Progenitor cell of endocrine pancreas (in vitro differentiated cells): Measurements from ENCODE around the gene SGCG. TPM values are rescaled to one million over a fixed set of nuclear protein-coding genes. Genes with fewer than 3 reads are reported as not detected.

Source experiments
- DNase-seq: peaks from one replicate; pipeline ENCODE4 v3.0.0; 2021; ENCODE audit warnings: low spot score; ENCODE audit not compliant: unreplicated experiment
- H3K27ac Mint-ChIP-seq: 2 replicates; pipeline ENCODE4 v1.8.0; 2021; ENCODE audit warnings: mild to moderate bottlenecking, moderate library complexity, mixed read lengths
- H3K27me3 Mint-ChIP-seq: 2 replicates; pipeline ENCODE4 v1.8.0; 2021; ENCODE audit warnings: mixed read lengths
- H3K36me3 Mint-ChIP-seq: 2 replicates; pipeline ENCODE4 v1.8.0; 2022; ENCODE audit warnings: mixed read lengths; ENCODE audit not compliant: insufficient read depth
- H3K4me1 Mint-ChIP-seq: 2 replicates; pipeline ENCODE4 v1.8.0; 2021; ENCODE audit warnings: low read depth, mixed read lengths
- H3K4me3 Mint-ChIP-seq: 2 replicates; pipeline ENCODE4 v1.8.0; 2021; ENCODE audit warnings: low read depth, mild to moderate bottlenecking, moderate library complexity, mixed read lengths
- H3K9me3 Mint-ChIP-seq: 2 replicates; pipeline ENCODE4 v1.8.0; 2021; ENCODE audit warnings: low read depth, mixed read lengths
- CTCF ChIP-seq: fragments of 200-600 bp; sonication (generic); IDR thresholded peaks from one replicate; pipeline ENCODE4 v1.5.0; 2021; ENCODE audit warnings: antibody characterized with exemption, mild to moderate bottlenecking; ENCODE audit not compliant: unreplicated experiment
- total RNA-seq: library from RNA; stranded (reverse); gene quantifications from 2 replicates; pipeline ENCODE4 v1.2.1, GENCODE V29; 2021

Gene SGCG
- total RNA-seq, 1 donor from 2014 or later, result not detected

GRCh38 chr13:23319883-23320224 lies 139.1 kb downstream of the SGCG start:
- Mint-ChIP-seq H3K36me3 (no peaks in the 10 kb centered on the region), H3K4me3 (no peak overlapping the region), H3K9me3 (no peaks in the 10 kb centered on the region), H3K27me3 (no peaks in the 10 kb centered on the region), H3K4me1 (no peaks in the 10 kb centered on the region), H3K27ac (no peak overlapping the region)
- no peak for TF ChIP-seq CTCF
- DNase-seq, result no peak

- Mint-ChIP-seq H3K9me3 (no peaks in the 10 kb centered on the region), H3K36me3 (no peaks in the 10 kb centered on the region), H3K27me3 (no peaks in the 10 kb centered on the region), H3K27ac (no peak overlapping the region), H3K4me1 (no peaks in the 10 kb centered on the region), H3K4me3 (no peak overlapping the region)
- TF ChIP-seq CTCF, result no peak
- no peak for DNase-seq
Observed at GRCh38 chr13:23320926-23321534, 140.3 kb downstream of the SGCG start.

- no peaks in the 10 kb centered on the region for H3K4me1 Mint-ChIP-seq
- TF ChIP-seq CTCF, result no peak
- no peaks in the 10 kb centered on the region for H3K9me3 Mint-ChIP-seq
- no peak overlapping the region for H3K27ac Mint-ChIP-seq
- no peak overlapping the region for H3K4me3 Mint-ChIP-seq
- H3K27me3 Mint-ChIP-seq, result no peaks in the 10 kb centered on the region
- H3K36me3 Mint-ChIP-seq, result no peaks in the 10 kb centered on the region
- DNase-seq, result no peak
Observed at GRCh38 chr13:23321535-23322241, 140.9 kb downstream of the SGCG start.

- TF ChIP-seq CTCF, result no peak
- no peak for DNase-seq
- H3K27ac Mint-ChIP-seq, result no peak overlapping the region
- no peaks in the 10 kb centered on the region for H3K27me3 Mint-ChIP-seq
- H3K36me3 Mint-ChIP-seq, result no peaks in the 10 kb centered on the region
- H3K4me3 Mint-ChIP-seq, result no peak overlapping the region
- H3K9me3 Mint-ChIP-seq, result no peaks in the 10 kb centered on the region
- H3K4me1 Mint-ChIP-seq, result no peaks in the 10 kb centered on the region
Observed at GRCh38 chr13:23322353-23323336, 141.9 kb downstream of the SGCG start.

- H3K27me3 Mint-ChIP-seq, result no peaks in the 10 kb centered on the region
- DNase-seq, result no peak
- H3K4me1 Mint-ChIP-seq, result no peaks in the 10 kb centered on the region
- H3K36me3 Mint-ChIP-seq, result no peaks in the 10 kb centered on the region
- no peaks in the 10 kb centered on the region for H3K9me3 Mint-ChIP-seq
- TF ChIP-seq CTCF, result no peak
- no peak overlapping the region for H3K27ac Mint-ChIP-seq
- no peak overlapping the region for H3K4me3 Mint-ChIP-seq
Observed at GRCh38 chr13:23323946-23324709, 143.3 kb downstream of the SGCG start.
